GM19193 (cell line): ENCODE measurements around the gene ZNF236.

Experiments
- POLR2A ChIP-seq: IDR thresholded peaks from 4 replicates; pipeline ENCODE4 v1.6.1; 2011; ENCODE audit not compliant: insufficient read depth, insufficient read length; ENCODE audit errors: extremely low read depth

The ZNF236 gene

DNA sequence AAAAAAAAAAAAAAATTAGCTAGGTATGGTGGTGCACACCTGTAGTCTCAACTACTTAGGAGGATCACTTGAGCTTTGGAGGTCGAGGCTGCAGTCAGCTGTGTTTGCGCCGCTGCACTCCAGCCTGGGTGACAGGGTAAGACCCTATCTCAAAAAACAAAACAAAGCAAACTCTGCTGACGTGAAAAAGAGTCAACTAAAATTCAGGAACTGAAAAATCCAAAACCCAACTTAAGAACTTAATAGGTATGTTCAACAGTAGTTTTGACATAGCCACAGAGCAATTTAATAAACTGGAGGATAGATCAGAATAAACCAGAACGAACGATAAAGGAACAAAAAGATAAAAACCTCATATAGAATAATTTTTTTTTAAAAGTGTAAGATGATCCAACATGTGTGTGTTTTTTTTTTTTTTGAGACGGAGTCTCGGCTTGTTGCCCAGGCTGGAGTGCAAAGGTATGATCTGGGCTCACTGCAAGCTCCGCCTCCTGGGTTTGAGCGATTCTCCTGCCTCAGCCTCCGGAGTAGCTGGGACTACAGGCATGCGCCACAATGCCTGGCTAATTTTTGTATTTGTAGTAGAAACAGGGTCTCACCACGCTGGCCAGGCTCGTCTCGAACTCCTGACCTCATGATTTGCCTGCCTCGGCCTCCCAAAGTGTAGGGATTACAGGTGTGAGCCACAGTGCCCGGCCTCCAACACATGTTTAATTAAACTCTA is 4.3 kb upstream of the ZNF236 start:
- TF ChIP-seq POLR2A, result no peak

- TF ChIP-seq POLR2A, result no peak
These were observed 2.8 kb upstream of the ZNF236 start for GRCh38 chr18:76819411-76820136.

DNA sequence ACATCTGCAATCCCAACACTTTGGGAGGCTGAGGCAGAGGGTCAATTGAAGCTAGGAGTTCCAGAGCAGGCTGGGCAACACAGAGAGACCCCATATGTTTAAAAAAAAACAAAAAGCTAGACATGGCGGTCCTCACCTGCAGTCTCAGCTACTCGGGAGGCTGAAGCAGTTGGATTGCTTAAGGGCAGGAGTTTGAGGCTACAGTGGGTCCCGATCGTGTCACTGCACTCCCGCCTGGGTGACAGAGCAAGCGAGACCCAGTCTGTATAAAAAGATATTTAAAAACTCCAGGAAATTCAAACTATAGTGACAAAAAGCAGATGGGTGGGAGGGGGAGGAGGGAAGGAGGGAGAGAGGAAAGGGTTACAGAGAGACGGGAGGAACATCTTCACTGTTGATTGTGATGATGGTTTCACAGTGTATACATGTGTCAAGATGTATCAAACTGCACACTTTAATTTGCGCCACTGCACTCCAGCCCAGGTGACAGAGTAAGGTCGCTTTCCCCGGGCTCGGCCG is 942 bp upstream of the ZNF236 start:
- TF ChIP-seq POLR2A, result no peak

DNA sequence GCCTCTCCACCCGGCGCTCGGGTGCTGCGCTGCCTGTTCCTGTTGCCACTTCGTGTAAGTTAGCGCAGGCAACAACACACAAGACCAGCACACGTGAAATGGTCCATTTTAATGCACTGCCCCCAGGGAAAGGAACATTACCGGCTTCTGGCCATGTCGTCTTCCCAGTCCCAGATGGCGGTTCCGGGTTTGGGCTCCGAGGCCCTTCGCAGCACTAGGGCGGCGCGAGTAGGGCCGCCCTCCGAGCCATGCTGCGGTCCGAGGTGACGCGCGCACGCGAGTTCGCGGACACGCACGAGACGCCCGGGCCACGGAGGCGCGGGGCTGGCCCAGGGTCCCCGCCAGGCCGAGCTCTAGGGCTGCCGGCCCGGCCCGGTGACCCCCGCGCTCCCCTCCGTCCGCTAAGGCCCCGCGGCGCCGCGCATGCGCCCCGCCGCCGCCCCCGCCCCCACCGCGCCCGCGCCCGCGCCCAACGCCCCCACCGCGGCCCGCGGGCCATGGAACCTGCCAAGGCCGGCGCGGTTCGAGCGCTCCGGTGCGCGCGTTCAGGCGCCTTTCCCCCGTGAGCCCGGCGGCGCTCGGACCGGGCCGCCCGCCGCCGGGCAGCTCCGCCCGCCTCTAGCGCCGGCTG is 367 bp upstream of the ZNF236 start:
- peak; percentile 78 for TF ChIP-seq POLR2A

GRCh38 chr18:76823161-76823538 is 793 bp downstream of the ZNF236 start:
- TF ChIP-seq POLR2A, result no peak

DNA sequence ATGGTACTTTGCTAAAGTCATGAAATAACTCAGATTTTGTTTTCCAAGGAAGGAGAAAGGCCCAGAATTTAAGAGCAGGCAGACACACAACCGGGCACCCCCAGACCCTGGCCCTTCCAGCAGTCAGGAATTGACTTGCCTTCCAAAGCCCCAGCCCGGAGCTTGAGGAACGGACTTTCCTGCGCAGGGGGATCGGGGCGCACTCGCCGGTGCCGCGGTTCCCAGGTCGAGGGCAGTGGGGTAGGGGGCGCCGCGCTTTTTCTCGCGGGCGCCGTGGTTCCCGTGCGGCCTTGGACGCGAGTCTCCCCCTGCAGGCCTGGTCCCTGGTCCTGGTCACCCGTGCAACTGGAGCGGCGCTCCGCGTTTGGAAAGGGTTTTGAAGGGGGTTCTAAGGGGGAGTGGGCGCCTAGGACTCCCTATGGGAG is 1.2 kb downstream of the ZNF236 start:
- no peak for TF ChIP-seq POLR2A

GRCh38 chr18:76824145-76824676 is 1.9 kb downstream of the ZNF236 start:
- TF ChIP-seq POLR2A, result no peak

- TF ChIP-seq POLR2A, result no peak
These were observed 2.4 kb downstream of the ZNF236 start for GRCh38 chr18:76824754-76825153.

GRCh38 chr18:76827205-76828200 is 5.1 kb downstream of the ZNF236 start:
- no peak for TF ChIP-seq POLR2A

- no peak for TF ChIP-seq POLR2A
These were observed 12.0 kb downstream of the ZNF236 start for GRCh38 chr18:76834379-76834778.

DNA sequence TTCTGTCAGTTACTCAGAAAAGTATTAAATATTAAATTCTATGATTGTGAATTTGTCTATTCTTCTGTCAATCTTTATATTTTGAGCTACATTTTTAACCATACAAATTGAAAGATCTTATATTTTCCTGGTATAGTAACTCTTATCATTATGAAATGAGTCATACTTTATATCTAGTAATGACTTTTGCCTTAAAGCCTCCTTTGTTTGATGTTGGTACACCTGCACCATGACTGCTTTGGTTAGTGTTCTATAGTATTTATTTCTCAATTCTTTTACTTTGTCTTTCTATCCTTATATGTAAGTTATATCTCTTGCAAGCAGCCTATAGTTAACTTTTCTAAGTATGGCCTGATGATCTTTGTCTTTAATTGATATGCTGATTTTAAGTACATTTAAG is 13.0 kb downstream of the ZNF236 start:
- TF ChIP-seq POLR2A, result no peak

DNA sequence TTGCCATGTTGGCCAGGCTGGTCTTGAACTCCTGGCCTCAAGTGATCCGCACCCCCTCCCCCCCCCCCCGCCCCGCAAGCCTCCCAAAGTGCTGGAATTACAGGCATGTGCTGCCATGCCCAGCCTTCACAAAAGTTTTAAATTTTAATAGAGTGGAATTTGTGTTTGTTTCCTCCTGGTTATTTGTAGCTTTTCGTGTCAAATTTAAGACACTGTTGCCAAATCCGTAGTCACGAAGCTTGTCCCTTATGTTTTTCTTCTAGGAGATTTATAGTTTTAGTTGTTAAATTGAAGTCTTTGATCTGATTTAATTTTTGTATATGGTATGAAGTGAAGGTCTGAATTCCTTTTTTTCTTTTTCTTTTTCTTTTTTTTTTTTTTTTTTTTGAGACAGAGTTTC is 14.7 kb downstream of the ZNF236 start:
- TF ChIP-seq POLR2A, result no peak

DNA sequence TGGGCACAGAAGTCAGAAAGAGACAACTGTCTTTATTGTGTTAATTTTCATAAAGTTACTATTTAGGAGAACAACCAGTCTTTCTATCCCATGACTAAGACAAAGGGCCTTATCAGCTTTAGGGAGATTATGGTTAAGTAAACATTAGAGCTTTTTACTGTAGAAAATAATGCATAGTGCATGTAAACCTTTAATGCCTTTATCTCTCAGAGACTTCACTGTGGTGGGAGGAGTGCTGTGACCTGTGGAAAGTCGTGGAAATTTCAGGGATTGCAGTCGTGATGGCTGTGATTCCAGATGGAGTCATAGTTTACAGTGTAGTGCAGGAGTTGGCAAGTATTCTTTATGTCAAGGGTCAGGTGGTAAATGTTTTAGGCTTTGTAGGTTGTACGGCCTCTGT is 15.8 kb downstream of the ZNF236 start:
- TF ChIP-seq POLR2A, result no peak

DNA sequence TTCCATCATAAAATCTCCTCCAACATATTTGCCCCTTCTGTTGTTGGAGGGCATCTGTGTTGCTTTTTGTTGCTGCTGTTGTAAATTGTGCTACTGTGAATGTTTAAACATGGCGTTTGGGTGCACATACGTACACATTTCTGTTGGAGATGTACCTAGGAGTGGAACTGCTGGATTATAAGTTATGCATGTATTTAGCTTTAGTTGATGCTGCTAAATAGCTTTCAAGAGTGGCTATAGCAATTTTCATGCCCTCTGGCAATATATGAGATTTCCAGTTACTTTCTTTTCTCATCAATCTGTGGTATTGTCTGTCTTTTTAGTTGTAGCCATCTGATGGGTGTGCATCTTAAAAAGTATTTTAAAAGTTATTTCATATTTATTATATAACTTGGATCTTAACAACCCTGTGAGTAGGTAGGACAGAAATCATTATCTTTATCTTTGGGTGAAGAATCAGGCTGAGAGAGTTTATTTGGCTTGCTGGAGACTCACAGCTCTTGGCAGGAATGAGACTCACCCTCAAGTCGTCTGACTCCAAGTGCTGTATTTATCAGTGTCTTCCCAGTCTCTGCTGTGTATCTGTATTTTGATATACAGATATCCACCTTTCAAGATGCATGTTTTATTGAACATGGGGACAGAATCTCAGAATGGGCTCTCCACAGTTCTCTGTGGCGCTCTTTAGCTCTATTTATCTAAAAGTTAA is 16.9 kb downstream of the ZNF236 start:
- TF ChIP-seq POLR2A, result no peak
